K562 (cell line): ENCODE results near the gene OR1D5. TPM values are rescaled to one million over a fixed set of nuclear protein-coding genes. Genes with fewer than 3 reads are reported as not detected.

ENCODE experiments used
- ATAC-seq: fragments of 200-7000 bp; cut with Tn5 transposase; 3 replicates; pipeline ENCODE4 v1.9.1; 2020; ENCODE audit warnings: moderate library complexity
- BruUV-seq: library from RNA; stranded (reverse); fragments of 400-500 nt; replicated peaks from 2 replicates; lab custom pipeline; 2021; lab: Mats Ljungman, UMichigan
- CTCF ChIA-PET: fragments of 300-600 bp; formaldehyde crosslinking; extraction: SDS; loops from one replicate; lab custom pipeline; 2021; ENCODE audit warnings: low intra/inter-chr PET ratio; lab: Yijun Ruan, JAX
- POLR2A ChIA-PET: fragments of 300-600, 350-650 bp; sonication (Branson Sonifier 250); formaldehyde crosslinking; extraction: SDS; loops from one replicate; lab custom pipeline; 2021; ENCODE audit warnings: antibody characterized with exemption, inconsistent platforms; lab: Yijun Ruan, JAX
- DNase-seq, 4 experiments: peaks; one replicate each; pipeline versions ENCODE4 v3.0.0 to v3.0.0-alpha.2; 2011 to 2018; ENCODE audit warnings: low spot score in 3 of 4, mixed read lengths in 3 of 4; ENCODE audit errors: extremely low read depth in 1 of 4
- FAIRE-seq: peaks from 2 replicates; lab custom pipeline; 2011; peaks lifted over from hg19 to GRCh38; lab: Jason Lieb, UNC
- H2AFZ ChIP-seq: 2 replicates; pipeline ENCODE4 v1.6.0; 2011; ENCODE audit warnings: low read depth, low read length, control low read depth, inconsistent platforms
- H3K27ac ChIP-seq: fragments of 200-600 bp; 3 replicates; pipeline ENCODE4 v1.8.0; 2011; ENCODE audit warnings: low read depth, mild to moderate bottlenecking, control low read depth, inconsistent platforms, low read length, moderate library complexity, mixed read lengths; ENCODE audit errors: extremely low read depth
- H3K27me3 ChIP-seq, 2 experiments: fragments of 300-600 bp in 1 of 2; 2 replicates in 1 of 2; 3 replicates in 1 of 2; pipeline versions ENCODE4 v1.6.0 to v1.8.0; 2011; ENCODE audit warnings: inconsistent platforms in 2 of 2, low read length in 2 of 2, mild to moderate bottlenecking in 1 of 2, mixed read lengths in 1 of 2, moderate library complexity in 1 of 2; ENCODE audit not compliant: control insufficient read depth in 2 of 2, insufficient read depth in 2 of 2
- H3K36me3 ChIP-seq: fragments of 300-600 bp; 3 replicates; pipeline ENCODE4 v1.8.0; 2011; ENCODE audit warnings: mild to moderate bottlenecking, low read length, inconsistent platforms; ENCODE audit not compliant: control insufficient read depth, insufficient read depth
- H3K4me1 ChIP-seq, 2 experiments: fragments of 200-600 bp in 1 of 2; replicated peaks in 1 of 2; 2 replicates in 1 of 2; 3 replicates in 1 of 2; pipeline versions ENCODE4 v1.5.1 to v1.8.0; 2011; ENCODE audit warnings: inconsistent platforms in 2 of 2, low read length in 2 of 2, mild to moderate bottlenecking in 1 of 2, mixed read lengths in 1 of 2, moderate library complexity in 1 of 2; ENCODE audit not compliant: control insufficient read depth in 2 of 2, insufficient read depth in 2 of 2
- H3K4me2 ChIP-seq: 2 replicates; pipeline ENCODE4 v1.6.1; 2011; ENCODE audit warnings: low read length, control low read depth, inconsistent platforms, mixed read lengths; ENCODE audit not compliant: insufficient read depth
- H3K4me3 ChIP-seq: fragments of 200-600 bp; sonication (generic), shearing (Covaris generic); 2 replicates; pipeline ENCODE4 v1.5.1; 2016; ENCODE audit warnings: control low read depth, inconsistent platforms
- H3K79me2 ChIP-seq: fragments of 200-600 bp; 3 replicates; pipeline ENCODE4 v1.8.0; 2011; ENCODE audit warnings: low read length, inconsistent platforms; ENCODE audit not compliant: control insufficient read depth, insufficient read depth
- H3K9ac ChIP-seq, 2 experiments: 2 replicates each; pipeline versions ENCODE4 v1.6.0 to v1.6.1; 2011; ENCODE audit warnings: low read depth in 2 of 2, low read length in 2 of 2, control low read depth in 1 of 2, inconsistent platforms in 1 of 2, mild to moderate bottlenecking in 1 of 2, mixed read lengths in 1 of 2; ENCODE audit not compliant: insufficient read depth in 1 of 2
- H3K9me1 ChIP-seq: one replicate; pipeline ENCODE4 v1.6.0; 2011; ENCODE audit warnings: inconsistent platforms, mild to moderate bottlenecking, low read length, moderate library complexity; ENCODE audit not compliant: control insufficient read depth, insufficient read depth
- H3K9me3 ChIP-seq: replicated peaks from 2 replicates; pipeline ENCODE4 v1.5.1; 2011; ENCODE audit warnings: low read depth, low read length, inconsistent platforms; ENCODE audit not compliant: control insufficient read depth, insufficient read depth
- H4K20me1 ChIP-seq: replicated peaks from 2 replicates; pipeline ENCODE4 v1.6.1; 2011; ENCODE audit warnings: low read length, inconsistent platforms, mixed read lengths; ENCODE audit not compliant: control insufficient read depth, insufficient read depth
- WGBS: fragments of 100-300 bp; shearing (Covaris generic); methylation state at CpG from one replicate; pipeline ENCODE4 v1.1.6; 2016; ENCODE audit warnings: low coverage, mixed read lengths; ENCODE audit not compliant: insufficient coverage; ENCODE audit errors: missing lambda C conversion rate; 5-methylcytosine and 5-hydroxymethylcytosine counted together
- in situ Hi-C: fragments of 300-500 bp; cut with MboI; formaldehyde crosslinking; loops from 4 replicates; pipeline ENCODE4 v1.15.0; 2018; ENCODE audit warnings: inconsistent platforms, mixed read lengths
- intact Hi-C: fragments of 100-400 bp; cut with micrococcal nuclease; formaldehyde crosslinking; loops from 2 replicates; pipeline ENCODE4 v1.14.2; 2022
- polyA plus RNA-seq, 8 experiments: library from polyadenylated mRNA; depleted of rRNA in 4 of 8; stranded (reverse) in 5 of 8; unstranded in 3 of 8; fragments of >200 nt; fragmentation: Nextera tagmentation in 2 of 8; fragmentation: Illumina TruSeq in 1 of 8; extraction: Ambion mirVana in 2 of 8; extraction: Trizol in 1 of 8; gene quantifications; 2 replicates each; pipeline versions ENCODE4 v1.2.1 to v1.2.3, GENCODE V29; 2011 to 2014; ENCODE audit warnings: inconsistent platforms in 1 of 8, missing spikeins in 1 of 8
- total RNA-seq, 7 experiments: library from RNA; depleted of rRNA in 6 of 7; stranded (reverse); fragments of >200 nt in 6 of 7; fragmentation: Illumina TruSeq in 2 of 7; extraction: Trizol in 2 of 7; gene quantifications; 2 replicates each; pipeline versions ENCODE4 v1.2.1 to v1.2.3, GENCODE V29; 2011 to 2021; ENCODE audit warnings: low replicate concordance in 1 of 7
- TF ChIP-seq, protein P1 (sequence below): IDR thresholded peaks from 2 replicates; pipeline ENCODE4 v1.6.1; 2012; ENCODE audit warnings: low read depth, low read length, improper control_type of control experiment, borderline replicate concordance
- TF ChIP-seq, protein P2 (sequence below), 3 experiments: IDR thresholded peaks in 2 of 3; conservative IDR thresholded peaks in 1 of 3; 2 replicates each; pipeline ENCODE4 v1.5.1; 2011 to 2012; ENCODE audit warnings: low read length in 3 of 3, mild to moderate bottlenecking in 3 of 3, control low read depth in 2 of 3, improper control_type of control experiment in 1 of 3, inconsistent platforms in 1 of 3, low read depth in 1 of 3, mixed read lengths in 1 of 3, moderate library complexity in 1 of 3; ENCODE audit not compliant: insufficient read depth in 2 of 3
- TF ChIP-seq, protein P3 (sequence below): fragments of 250-450 bp; sonication (Bioruptor Pico); IDR thresholded peaks from 2 replicates; pipeline ENCODE4 v1.4.0; 2020; ENCODE audit warnings: mild to moderate bottlenecking, moderate library complexity, borderline replicate concordance
- TF ChIP-seq, protein P4 (sequence below), 2 experiments: IDR thresholded peaks; 2 replicates each; pipeline ENCODE4 v1.6.1; 2011; ENCODE audit warnings: borderline replicate concordance in 1 of 2, control low read depth in 1 of 2, low read depth in 1 of 2, low read length in 1 of 2, mild to moderate bottlenecking in 1 of 2, mixed read lengths in 1 of 2, moderate library complexity in 1 of 2; ENCODE audit not compliant: insufficient read depth in 1 of 2, insufficient read length in 1 of 2, poor library complexity in 1 of 2, severe bottlenecking in 1 of 2; ENCODE audit errors: extremely low read depth in 1 of 2

Gene OR1D5
- total and polyA plus RNA-seq, 9 of the 15 experiments (the other 6 are each of a cell fraction or from before 2014, with no cell fraction given), result not detected

DNA sequence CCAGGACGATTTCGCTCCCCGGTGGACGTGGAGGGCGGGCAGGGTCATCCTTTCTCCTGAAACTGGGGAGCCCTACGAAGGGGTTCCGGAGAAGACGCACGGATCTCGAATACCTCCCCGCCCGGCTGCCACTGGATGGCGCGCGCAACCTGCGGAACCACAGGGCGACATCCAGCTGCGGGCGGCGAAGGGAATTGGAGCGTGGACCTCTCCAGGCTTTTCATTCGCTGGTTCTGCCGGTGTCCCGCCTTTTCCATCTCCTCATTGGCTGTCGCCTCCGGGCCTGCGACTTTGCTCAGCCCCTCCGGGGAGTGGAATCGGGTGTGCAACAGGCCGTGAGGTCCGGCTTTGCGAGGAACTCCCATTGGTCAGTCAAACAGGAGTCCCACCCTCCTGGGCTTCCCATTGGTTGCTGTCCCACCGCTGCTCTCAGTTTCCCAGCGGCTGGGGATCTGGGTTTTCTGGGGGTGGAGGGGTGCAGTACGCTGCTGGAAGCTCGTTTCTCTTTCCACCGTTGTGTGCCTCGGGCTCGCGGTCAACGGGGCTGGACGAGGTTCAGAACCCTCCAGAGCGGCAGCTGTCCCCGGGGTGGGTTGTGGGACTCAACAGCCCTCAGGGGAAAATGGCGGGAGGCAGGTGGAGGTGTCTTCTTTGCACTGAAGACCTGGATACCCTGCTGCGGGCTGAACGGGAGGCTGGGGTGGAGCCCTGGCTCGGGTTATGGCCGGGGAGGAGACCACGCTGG, 14.5 kb downstream of the OR1D5 start:
- in situ Hi-C loops, result no loop called here
- no TSS peak for BruUV-seq
- intact Hi-C loops, result loop anchor here (10.0 kb wide), 1 partner anchor 636 kb away; no protein-coding TSS in a partner anchor
- Histone ChIP-seq H3K9me1 (no peaks in the 10 kb centered on the region), H3K9ac (no peak overlapping the region), H3K27me3 (0 out of 5 replicates have a peak, but pooled peaks cover 0 to 5% of the 10 kb centered on the region in 2 experiments), H3K4me1 (peaks cover 0 to 9% of the 10 kb centered on the region in 2 experiments; a peak in 2 of 5 replicates), H3K9me3 (no peaks in the 10 kb centered on the region), H4K20me1 (no peaks in the 10 kb centered on the region), H2AFZ (0 out of 2 replicates have a peak overlapping the region, but pooled peaks have one; percentile 16), H3K79me2 (no peaks in the 10 kb centered on the region), H3K27ac (no peak overlapping the region), H3K4me2 (peak overlapping the region; percentile 11; the same call in 1 of the 2 replicates), H3K4me3 (no peak overlapping the region), H3K36me3 (no peaks in the 10 kb centered on the region)
- FAIRE-seq, result no peak
- POLR2A ChIA-PET, result no interaction called here
- CTCF ChIA-PET, result no interaction called here
- DNase-seq, result peak; percentile 58 to 68 (median 62)
- WGBS, result 14% methylated on average over 20 of the region's 50 CpGs
- ATAC-seq, result peak; percentile 99
- TF ChIP-seq, protein P1, sequence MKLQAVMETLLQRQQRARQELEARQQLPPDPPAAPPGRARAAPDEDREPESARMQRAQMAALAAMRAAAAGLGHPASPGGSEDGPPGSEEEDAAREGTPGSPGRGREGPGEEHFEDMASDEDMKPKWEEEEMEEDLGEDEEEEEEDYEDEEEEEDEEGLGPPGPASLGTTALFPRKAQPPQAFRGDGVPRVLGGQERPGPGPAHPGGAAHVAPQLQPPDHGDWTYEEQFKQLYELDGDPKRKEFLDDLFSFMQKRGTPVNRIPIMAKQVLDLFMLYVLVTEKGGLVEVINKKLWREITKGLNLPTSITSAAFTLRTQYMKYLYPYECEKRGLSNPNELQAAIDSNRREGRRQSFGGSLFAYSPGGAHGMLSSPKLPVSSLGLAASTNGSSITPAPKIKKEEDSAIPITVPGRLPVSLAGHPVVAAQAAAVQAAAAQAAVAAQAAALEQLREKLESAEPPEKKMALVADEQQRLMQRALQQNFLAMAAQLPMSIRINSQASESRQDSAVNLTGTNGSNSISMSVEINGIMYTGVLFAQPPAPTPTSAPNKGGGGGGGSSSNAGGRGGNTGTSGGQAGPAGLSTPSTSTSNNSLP, result no peak
- TF ChIP-seq, protein P2, sequence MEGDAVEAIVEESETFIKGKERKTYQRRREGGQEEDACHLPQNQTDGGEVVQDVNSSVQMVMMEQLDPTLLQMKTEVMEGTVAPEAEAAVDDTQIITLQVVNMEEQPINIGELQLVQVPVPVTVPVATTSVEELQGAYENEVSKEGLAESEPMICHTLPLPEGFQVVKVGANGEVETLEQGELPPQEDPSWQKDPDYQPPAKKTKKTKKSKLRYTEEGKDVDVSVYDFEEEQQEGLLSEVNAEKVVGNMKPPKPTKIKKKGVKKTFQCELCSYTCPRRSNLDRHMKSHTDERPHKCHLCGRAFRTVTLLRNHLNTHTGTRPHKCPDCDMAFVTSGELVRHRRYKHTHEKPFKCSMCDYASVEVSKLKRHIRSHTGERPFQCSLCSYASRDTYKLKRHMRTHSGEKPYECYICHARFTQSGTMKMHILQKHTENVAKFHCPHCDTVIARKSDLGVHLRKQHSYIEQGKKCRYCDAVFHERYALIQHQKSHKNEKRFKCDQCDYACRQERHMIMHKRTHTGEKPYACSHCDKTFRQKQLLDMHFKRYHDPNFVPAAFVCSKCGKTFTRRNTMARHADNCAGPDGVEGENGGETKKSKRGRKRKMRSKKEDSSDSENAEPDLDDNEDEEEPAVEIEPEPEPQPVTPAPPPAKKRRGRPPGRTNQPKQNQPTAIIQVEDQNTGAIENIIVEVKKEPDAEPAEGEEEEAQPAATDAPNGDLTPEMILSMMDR (IDR thresholded peaks at IDR 0.05 in 2 of 3, conservative IDR thresholded peaks at IDR 0.05 in 1 of 3; ENCODE audit: insufficient read depth in 2 of 3, low read depth in 1 of 3, low read length in 3 of 3), result peak; percentile 48 to 52 (median 51)
- TF ChIP-seq, protein P3, sequence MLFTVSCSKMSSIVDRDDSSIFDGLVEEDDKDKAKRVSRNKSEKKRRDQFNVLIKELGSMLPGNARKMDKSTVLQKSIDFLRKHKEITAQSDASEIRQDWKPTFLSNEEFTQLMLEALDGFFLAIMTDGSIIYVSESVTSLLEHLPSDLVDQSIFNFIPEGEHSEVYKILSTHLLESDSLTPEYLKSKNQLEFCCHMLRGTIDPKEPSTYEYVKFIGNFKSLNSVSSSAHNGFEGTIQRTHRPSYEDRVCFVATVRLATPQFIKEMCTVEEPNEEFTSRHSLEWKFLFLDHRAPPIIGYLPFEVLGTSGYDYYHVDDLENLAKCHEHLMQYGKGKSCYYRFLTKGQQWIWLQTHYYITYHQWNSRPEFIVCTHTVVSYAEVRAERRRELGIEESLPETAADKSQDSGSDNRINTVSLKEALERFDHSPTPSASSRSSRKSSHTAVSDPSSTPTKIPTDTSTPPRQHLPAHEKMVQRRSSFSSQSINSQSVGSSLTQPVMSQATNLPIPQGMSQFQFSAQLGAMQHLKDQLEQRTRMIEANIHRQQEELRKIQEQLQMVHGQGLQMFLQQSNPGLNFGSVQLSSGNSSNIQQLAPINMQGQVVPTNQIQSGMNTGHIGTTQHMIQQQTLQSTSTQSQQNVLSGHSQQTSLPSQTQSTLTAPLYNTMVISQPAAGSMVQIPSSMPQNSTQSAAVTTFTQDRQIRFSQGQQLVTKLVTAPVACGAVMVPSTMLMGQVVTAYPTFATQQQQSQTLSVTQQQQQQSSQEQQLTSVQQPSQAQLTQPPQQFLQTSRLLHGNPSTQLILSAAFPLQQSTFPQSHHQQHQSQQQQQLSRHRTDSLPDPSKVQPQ (CRISPR knock-in tag), result no peak
- TF ChIP-seq, protein P4, sequence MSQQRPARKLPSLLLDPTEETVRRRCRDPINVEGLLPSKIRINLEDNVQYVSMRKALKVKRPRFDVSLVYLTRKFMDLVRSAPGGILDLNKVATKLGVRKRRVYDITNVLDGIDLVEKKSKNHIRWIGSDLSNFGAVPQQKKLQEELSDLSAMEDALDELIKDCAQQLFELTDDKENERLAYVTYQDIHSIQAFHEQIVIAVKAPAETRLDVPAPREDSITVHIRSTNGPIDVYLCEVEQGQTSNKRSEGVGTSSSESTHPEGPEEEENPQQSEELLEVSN (IDR thresholded peaks at IDR 0.05; ENCODE audit: borderline replicate concordance in 1 of 2, extremely low read depth in 1 of 2, insufficient read depth in 1 of 2, insufficient read length in 1 of 2, low read depth in 1 of 2, low read length in 1 of 2, poor library complexity in 1 of 2, severe bottlenecking in 1 of 2), result peak in 1 of 2 experiments; percentile 3
